8988T (cell line): ENCODE data around the gene LOXL3.
"Not testable (repeated sequence)": the region's sequence is repeated elsewhere in the genome, so short reads cannot be mapped to it uniquely, and the experiment has no call there.

ENCODE experiments used
- DNase-seq: peaks from one replicate; pipeline ENCODE4 v3.0.0; 2011

LOXL3 gene

DNA sequence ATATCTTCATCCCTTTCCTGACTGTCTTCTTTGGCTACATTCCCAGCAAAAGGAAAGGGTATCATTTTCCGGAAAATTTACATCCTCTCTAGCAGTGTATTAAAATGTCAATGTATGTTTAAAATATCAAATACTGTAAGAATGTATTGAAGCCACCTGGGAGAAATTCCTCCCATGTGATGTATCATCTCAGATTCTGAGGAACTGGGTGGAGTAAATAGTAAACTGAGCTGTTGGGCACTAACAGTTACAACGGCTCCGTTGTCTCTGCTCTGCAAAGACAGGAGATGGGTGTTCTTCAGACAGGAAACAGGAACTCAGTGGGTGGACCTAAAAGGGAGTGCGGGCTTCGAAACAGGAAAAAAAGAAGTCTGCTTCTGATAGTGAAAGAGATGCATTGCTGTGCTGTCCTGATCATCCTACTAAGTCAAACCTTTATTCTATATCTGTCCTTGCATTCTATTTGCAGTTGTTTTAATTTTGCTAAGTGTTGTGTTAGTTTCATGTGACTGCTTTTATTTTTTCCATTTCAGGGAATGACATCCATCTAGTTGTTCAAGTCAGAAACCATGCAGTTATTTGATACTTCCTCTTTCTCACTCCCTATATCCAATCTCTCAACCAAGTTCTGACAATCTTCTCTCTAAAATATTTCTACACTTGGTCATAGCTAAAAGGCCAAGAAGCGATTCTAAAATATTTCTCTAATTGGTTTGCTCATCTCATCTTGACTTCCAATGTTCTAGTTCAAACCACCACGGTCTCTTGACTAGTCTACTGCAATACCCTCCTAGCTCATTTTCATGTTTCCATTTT is 20.2 kb upstream of the LOXL3 start:
- DNase-seq, result no peak

DNA sequence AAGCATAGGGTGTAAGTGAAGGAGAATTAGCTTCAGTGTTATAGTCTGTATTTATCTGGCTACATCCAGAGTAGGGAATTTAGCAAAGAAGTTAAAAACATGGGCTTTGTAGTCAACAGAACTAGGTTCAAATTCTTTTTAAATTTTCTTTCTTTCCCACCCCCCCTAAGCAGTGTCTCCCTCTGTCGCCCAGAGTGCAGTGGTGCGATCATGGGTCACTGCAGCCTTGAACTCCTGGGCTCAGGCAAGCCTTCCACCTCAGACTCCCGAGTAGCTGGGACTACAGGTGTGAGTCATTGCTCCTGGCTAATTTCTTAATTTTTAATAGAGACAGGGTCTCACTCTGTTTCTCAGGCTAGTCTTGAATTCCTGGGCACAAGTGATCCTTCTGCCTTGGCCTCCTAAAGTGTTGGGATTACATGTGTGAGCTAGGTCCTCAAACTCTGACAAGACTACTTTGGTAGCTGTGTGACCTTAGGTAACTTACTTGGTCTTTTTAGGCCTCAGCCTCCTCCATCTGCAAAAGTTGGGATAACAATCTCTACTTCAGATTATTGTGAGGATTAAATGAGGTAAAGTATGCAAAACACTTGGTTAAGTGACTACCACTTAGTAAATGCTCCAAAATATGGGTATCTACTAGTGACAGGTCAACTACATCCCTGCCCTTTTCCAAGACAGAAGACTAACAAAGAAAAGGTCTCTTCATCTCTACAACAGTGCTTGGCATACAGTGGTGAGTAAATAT is 18.6 kb upstream of the LOXL3 start:
- no peak for DNase-seq

DNA sequence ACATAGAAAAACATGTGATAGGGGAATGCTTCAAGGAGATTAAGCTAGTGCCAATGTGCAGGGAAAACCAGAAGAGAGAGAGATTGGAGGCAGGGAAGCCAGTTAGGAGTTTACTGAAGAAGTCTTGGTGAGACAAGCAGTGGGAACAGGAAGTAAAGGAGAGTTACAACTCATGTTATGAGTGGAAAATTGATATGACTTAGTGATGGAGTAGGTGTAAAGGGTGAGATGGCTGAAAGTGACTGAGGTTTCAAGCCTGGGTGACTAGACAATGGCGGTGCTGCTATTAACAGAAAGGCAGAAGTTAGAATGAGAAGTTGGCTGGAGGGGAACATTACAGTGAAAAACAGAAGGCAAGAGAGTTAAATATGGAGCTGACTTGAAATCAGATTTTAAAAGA is 17.3 kb upstream of the LOXL3 start:
- DNase-seq, result no peak

DNA sequence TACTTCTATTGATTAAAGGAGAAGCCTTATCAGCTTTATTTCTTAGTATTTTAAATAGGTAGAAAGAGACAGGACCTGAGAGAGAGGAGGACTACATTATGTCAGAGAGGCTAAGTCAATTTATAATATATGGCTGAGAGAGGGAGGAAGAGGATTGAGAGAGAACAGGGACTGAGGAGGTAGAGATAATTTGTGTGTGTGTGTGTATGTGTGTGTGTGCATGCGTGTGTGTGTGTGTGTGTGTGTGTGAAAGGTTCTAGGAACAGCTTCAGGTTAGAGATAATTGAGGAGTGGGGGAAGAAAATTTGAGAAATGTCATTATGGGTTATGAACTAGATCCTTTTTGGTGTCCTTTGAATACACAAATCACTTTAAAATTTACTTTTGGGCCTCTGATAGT is 15.9 kb upstream of the LOXL3 start:
- DNase-seq, result no peak

DNA sequence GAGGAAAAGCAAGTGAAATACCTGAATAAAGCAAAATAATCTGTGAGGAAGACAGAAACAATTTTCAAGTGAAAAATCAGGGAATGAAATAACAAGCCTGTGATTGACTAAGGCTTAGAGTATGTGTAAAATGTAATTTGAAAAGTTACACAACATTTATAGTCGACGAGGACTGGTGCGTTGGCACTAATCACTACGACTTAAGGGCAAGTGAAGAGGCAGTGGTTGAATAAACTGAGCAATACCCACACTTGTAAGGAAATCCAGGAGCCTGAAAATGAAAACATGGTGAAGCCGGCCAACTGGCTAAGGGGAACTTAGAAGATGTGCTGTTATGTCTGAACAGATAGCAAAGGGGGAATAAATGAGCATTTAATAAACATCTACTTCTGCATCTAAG is 14.1 kb upstream of the LOXL3 start:
- DNase-seq, result no peak

DNA sequence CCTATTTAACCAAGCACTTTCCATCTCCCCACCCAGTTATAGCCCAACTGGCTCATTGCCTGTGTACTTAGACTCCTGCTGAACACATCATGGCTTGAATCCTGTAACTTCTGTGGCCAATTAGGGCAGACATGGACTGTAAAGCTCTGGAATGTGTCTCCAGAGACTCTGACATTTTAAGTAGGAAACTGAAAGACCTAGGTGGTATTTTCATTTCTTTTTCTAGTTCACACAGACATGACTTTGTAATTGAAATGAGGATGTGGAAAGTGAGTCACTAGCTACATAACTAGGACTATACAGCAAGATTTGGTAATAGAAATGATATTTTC is 13.0 kb upstream of the LOXL3 start:
- DNase-seq, result no peak

DNA sequence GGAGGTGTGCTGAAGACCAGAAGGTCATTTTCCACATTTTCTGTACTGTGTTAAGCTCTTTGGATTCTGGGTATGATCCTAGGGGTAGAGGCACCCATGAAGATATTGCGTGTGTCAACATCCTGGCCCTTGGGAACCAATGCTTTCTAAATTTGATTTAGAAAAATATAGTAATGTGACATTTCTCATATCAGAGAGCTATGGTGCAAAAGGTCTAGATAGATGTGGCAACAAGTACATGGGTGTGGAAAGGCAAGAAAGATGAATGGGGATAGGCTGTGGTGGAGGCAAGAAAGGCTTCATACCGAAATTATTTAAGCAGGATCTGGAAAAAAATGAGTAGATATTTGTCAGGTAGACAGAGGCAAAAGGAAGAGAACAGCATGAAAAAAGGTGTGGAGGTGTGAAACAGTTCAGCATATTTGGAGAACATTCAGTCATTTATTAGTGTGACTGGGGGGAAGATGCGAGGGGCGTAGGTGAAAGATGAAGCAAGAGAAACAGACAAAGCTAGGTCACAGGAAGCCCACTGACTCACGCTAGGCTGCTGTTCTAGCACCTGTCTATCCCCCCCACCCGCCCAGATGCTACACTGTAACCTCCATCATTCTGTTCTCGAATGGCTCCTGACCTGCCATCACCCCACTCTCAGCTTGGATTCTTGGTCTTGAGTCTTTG is 12.5 kb upstream of the LOXL3 start:
- no peak for DNase-seq

DNA sequence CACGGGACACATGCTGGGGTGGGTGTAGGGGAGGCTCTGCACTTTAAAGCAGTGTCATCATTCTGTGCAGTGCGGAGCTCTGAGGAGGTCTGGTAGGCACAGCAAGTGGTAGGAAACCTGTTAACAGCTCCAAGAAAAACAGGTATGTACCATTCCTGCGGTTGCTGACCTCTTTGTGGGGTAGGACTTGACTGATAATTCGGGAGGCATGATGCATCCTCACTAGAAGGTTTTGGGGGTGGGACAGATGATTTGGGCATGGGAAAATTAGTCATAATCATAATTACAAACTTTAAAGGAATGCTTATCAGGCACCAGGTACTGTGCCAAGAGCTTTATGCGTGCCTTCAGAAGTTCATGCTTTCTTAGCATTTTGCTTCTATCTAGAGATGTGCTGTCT is 10.5 kb upstream of the LOXL3 start:
- DNase-seq, result no peak

DNA sequence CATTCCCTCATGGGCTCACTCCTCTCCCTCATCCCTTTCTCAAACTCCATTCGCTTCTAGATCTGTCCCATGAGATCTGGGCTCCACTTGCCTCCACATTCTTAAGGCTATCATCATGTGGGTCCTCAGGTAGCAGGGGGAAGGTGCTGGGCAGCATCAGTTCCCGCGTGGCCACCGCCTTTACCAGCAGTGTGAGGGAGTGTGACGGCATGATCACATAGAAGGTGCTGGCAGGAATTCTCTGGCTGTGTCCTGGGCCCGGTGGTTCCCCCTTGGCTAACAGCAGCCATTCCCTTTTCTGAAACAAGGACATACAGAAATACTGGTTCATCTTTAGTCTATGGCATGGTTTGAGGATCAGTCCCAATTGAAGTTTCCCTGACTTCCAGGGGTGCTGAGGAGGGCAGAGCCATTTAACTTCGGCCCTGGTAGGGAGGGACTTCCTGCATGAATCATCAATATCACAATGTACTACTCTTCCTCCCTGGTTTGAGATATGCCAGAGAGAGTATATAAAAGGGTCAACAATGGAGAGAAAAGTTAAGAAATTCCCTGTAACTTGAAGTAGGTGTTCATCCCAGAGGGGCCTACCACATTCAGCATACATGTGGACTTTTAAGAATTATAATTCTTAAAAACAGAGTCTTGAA is 8.5 kb upstream of the LOXL3 start:
- no peak for DNase-seq

DNA sequence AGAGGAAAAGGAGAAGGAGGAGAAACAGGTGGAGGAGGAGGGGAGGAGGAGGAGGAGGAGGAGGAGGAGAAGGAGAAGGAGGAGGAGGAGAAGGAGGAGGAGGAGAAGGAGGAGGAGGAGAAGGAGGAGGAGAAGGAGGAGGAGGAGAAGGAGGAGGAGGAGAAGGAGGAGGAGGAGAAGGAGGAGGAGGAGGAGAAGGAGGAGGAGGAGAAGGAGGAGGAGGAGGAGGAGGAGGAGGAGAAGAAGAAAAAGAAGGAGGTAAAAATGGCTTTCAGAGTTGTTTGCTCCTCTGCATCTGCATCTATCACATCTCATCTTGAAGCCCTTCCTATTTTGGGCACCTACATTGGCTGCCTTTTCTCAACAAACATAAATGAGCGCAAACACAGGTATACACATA is 7.3 kb upstream of the LOXL3 start:
- not testable (repeated sequence) for DNase-seq

DNA sequence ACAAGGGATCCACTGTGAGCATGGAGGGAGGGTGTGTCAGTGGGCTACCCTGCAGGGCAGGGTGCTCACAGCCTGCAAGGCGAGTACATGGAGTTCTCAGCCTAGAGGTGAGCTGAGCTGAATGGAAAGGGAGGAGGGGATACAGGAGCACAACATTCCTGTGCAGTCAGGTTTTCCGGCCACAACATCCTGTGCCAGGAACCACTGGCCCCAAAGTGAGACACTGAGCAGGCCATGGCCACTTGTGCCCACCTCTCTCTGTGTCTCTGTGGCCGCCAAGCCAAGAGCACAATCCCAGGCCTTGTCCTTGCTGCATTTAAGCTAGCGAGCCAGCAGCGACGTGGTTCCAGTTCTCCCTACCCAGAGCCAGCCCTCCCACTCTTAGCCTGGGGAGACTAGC is 6.8 kb upstream of the LOXL3 start:
- DNase-seq, result no peak

DNA sequence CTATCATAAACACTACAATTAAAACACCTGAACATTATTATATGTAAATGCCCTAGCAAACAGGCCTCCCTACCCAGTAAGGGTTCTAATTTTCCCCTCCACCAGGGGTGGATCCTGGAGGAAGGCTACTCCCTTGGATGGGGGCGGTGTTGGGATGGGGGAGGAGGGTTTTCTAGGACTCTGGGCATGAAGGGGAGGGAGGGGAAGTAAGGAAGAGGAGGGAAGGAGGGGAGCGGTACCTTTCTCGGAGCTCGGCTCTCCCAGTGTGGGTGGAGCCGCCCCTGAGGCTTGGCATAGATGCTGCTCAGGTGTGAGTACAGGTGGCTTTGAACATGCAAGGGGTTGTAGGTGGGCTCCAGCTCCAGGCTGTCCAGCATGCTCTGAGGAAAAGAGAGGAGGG is 6.2 kb upstream of the LOXL3 start:
- no peak for DNase-seq

DNA sequence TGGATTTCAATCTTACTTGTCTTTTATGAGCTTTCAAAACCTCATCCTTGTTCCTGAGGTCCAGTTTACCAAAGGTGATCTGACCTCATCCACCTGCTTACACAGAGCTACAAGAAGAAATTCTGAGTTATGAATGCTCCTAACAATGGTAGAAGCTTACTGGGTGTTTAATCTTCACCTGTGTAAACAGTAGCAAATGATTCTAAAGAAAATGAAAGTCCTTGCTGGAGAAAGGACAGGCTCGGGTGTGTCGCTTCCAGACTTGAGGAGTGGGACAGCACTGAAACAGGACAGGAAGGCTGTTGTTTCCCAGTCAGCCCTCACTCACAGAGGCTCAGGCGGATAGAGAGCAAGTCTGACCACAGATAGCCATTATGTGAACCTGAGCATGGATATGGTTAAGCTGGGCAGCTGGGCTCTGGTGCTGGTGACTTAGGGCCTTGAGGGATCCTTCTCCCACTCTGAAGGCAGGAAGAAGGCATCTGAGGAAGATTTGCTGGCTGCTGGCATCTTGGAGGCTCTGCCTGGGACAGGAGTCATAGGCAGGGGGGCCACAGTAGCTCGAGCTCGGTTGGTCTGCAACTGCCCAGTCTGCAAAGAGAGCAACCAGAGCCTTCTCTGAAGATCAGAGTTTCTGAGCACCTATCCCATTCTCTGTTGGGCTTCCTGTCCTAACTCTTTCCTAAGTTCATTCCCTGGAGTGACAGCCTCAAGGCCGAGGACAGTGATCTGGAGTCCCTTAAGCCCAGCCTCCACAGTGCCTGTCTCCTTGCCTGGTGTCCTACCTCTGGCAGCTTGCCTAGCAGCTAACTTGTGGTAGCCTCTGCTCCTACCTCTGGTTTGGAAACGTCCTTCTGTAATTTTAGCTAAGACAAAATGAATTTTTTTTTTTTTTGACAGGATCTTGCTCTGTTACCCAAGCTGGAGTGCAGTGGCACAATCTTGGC is 4.8 kb upstream of the LOXL3 start:
- DNase-seq, result no peak

DNA sequence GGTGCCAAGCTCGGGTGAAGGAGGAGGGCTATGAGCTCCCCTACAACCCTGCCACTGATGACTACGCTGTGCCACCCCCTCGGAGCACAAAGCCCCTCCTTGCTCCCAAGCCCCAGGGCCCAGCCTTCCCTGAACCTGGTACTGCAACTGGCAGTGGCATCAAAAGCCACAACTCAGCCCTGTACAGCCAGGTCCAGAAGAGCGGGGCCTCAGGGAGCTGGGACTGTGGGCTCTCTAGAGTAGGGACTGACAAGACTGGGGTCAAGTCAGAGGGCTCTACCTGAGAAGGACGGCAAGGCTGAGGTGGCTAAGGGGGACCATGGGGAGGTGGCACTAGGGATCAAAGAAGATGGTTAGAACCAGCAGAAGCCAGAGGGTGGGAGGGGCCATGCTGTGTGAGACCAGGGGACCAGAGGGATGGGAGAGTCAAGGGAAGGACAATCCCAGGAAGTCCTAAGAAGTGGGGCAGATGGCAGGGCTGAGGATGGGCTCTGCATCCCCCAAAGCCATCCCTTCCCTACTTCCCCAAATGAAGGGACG is 3.2 kb upstream of the LOXL3 start:
- DNase-seq, result no peak

DNA sequence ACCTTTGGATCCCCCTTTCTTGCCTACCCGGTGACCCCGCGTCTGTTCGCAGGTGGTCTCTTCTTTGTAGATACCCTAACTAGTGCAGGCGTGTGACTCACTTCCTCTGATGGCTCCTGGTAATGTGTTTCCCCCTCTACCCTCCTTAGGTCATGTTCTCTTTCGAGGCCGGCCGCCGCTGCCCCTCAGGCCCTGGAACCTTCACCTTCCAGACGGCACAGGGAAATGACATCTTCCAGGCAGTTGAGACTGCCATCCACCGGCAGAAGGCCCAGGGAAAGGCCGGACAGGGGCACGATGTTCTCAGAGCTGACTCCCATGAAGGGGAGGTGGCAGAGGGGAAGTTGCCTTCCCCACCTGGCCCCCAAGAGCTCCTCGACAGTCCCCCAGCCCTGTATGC is 2.4 kb upstream of the LOXL3 start:
- no peak for DNase-seq

DNA sequence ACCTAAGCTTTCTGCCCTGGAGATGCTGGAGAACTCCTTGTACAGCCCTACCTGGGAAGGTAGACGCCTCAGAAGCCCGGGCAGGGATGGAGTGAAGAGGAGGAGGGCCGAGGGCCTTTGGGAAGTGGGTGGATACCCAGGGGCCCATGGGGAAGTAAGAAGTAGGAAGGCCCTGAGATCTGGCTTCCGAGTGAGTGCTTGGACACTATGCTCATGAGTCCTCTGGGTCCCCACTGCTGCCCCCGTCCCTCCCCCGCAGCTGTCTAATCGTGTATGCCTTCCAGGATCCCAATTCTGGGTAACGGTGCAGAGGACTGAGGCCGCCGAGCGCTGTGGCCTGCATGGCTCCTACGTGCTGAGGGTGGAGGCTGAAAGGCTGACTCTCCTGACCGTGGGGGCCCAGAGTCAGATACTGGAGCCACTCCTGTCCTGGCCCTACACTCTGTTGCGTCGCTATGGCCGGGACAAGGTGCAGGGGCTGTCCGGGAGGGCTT is 1.9 kb upstream of the LOXL3 start:
- no peak for DNase-seq

DNA sequence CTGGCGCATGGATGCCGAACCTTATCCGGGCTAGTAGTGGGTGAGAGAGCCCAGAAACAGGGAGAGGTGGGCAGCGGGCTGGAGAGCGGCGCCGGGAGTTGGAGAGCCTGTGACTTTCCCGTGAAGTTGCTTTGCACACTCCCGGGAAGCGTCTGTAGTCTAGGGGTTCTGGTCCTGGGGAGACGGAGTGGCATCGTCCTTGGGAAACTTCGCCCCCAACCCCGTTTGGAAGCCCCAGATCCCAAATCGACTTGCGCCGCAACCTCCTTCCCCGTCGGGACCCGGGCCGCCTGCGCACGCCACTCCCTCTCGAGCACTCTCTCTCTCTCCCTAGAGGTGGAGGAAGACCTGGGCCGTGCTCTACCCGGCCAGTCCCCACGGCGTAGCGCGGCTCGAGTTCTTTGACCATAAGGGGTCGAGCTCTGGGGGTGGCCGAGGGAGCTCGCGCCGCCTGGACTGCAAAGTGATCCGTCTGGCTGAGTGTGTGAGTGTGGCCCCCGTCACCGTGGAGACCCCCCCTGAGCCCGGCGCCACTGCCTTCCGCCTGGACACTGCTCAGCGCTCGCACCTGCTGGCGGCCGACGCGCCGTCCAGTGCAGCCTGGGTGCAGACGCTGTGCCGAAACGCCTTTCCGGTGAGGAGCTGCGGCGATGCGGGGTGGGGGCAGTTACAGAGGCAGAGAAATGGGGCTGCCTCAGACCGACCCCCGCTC is 1.2 kb upstream of the LOXL3 start:
- DNase-seq, result no peak

DNA sequence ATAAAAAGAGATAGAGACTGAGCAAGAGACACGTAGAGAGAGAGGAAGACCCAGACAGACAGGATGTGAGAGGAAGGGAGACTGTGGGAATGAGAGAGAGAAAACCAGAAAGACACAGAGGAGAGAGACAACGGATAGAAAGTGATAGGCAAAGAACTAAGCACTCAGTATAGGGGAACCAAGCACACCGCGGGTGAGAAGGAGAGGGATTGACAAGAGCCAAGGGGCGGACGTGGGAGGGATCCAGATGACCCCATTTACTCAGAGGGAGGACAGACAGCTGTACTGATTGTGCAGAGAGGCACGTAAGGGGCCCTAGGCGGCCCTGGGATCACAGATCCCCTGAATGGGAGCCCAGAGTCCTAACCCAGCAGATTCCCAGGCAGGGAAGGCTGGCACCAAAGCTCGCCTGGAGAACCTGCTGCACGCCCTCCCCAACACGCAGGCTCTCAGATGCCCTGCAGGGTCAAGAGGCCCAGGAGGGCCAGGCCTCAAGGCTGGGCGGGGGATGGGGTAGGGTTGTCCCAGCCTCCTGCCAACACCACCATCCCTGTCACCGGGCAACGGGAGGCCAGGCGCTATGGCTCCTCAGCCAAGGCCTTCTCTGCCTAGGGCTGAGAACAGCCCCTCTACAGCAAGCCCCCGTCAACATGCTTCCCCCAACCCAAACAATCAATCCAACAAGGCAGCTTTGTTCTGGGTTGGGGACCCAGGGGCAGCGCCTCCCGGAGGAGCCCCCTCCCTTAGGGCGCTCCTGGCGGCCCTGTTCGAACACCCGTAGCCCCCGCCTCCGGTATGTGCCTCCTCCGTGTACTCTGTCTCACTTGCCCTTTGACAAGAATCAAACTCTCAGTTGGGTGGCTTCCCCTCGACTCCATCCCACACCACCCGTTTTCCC is 579 bp downstream of the LOXL3 start:
- DNase-seq, result no peak

DNA sequence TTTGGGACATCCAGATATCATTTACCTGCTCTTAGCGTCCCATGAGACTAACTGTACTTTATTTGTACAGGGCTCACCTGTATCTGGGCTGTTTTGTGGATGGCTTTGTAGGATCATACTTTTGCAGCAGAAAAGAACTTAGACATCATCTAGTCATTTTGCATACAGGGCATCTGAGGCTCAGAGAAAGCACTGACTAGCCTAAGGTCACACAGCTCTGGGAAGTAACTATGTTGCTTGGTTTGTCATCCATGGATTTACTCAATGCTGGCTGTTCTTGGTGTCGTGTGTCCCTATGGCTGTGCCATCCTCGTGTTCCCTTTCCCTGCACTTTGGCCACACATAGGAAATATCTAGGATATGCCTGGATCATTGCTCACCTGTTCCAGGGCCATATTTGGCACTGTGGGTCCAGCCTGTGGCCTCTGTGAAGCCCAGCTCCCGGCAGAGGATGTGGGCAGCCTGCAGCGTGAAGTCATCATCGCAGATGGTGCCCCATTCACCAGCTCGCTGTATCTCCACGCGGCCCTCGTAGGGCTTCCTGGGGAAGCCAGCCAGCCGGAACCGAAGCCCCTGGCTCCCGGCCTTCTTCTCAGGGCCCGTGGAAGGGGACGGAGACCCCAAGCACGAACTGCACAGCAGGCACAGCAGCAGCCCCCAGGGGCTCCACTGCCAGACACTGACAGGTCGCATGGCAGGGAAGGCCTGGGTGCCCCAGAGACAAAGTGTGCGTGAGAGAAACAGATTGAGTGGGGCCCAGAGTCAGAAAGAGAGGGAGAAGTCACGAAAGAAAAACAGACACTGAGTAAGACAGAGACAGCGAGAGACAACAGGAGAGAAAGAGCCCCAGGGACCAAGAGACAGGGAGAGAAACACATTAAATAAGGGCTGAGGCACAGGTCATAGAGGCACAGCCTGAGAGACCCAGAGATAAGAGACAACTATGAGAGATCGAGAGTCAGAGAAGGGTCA is 1.5 kb downstream of the LOXL3 start:
- no peak for DNase-seq
